ENCODE measurements around the gene SEC14L1.
"Not testable (repeated sequence)": the region's sequence is repeated elsewhere in the genome, so short reads cannot be mapped to it uniquely, and the experiment has no call there.

SEC14L1 gene

GRCh38 chr17:77109159-77109759 lies 31.5 kb upstream of the SEC14L1 start:
- H3K4me3 ChIP-seq (replicated peaks; ENCODE audit: low read depth, low read length), result no peak overlapping the region
- no peak for DNase-seq (ENCODE audit: extremely low read depth, low read depth)
- TF ChIP-seq CTCF (IDR thresholded peaks at IDR 0.05; ENCODE audit: low read depth, low read length, missing control alignments), result no peak

GRCh38 chr17:77109764-77110359 lies 30.9 kb upstream of the SEC14L1 start:
- no peak for DNase-seq (ENCODE audit: extremely low read depth, low read depth)
- no peak for TF ChIP-seq CTCF (IDR thresholded peaks at IDR 0.05; ENCODE audit: low read depth, low read length, missing control alignments)
- no peak overlapping the region for H3K4me3 ChIP-seq (replicated peaks; ENCODE audit: low read depth, low read length)

- not testable (repeated sequence) for H3K4me3 ChIP-seq (replicated peaks; ENCODE audit: low read depth, low read length); DNase-seq (ENCODE audit: extremely low read depth, low read depth)
Observed at GRCh38 chr17:77111165-77111933, 29.4 kb upstream of the SEC14L1 start.

- no peak for TF ChIP-seq CTCF (IDR thresholded peaks at IDR 0.05; ENCODE audit: low read depth, low read length, missing control alignments)
- no peak overlapping the region for H3K4me3 ChIP-seq (replicated peaks; ENCODE audit: low read depth, low read length)
- DNase-seq (ENCODE audit: extremely low read depth, low read depth), result no peak
Observed at GRCh38 chr17:77111934-77112296, 28.9 kb upstream of the SEC14L1 start.

- no peak overlapping the region for H3K4me3 ChIP-seq (replicated peaks; ENCODE audit: low read depth, low read length)
- no peak for TF ChIP-seq CTCF (IDR thresholded peaks at IDR 0.05; ENCODE audit: low read depth, low read length, missing control alignments)
- no peak for DNase-seq (ENCODE audit: extremely low read depth, low read depth)
Observed at GRCh38 chr17:77115510-77115909, 25.3 kb upstream of the SEC14L1 start.

GRCh38 chr17:77115947-77116346 lies 24.8 kb upstream of the SEC14L1 start:
- H3K4me3 ChIP-seq (replicated peaks; ENCODE audit: low read depth, low read length), result no peak overlapping the region
- TF ChIP-seq CTCF (IDR thresholded peaks at IDR 0.05; ENCODE audit: low read depth, low read length, missing control alignments), result no peak
- DNase-seq (ENCODE audit: extremely low read depth, low read depth), result no peak

- TF ChIP-seq CTCF (IDR thresholded peaks at IDR 0.05; ENCODE audit: low read depth, low read length, missing control alignments), result no peak
- DNase-seq (ENCODE audit: extremely low read depth, low read depth), result no peak
- no peak overlapping the region for H3K4me3 ChIP-seq (replicated peaks; ENCODE audit: low read depth, low read length)
Observed at GRCh38 chr17:77116371-77116860, 24.4 kb upstream of the SEC14L1 start.

Data from HFF-Myc (cell line).